ENCODE data around the gene ACOX1.

- TF ChIP-seq ZBTB7A (IDR thresholded peaks at IDR 0.05; ENCODE audit: low read depth) (no peak), FOXM1 (IDR thresholded peaks at IDR 0.05; ENCODE audit: borderline replicate concordance, low read depth) (no peak), EGR1 (IDR thresholded peaks at IDR 0.05) (no peak), TCF12 (IDR thresholded peaks at IDR 0.05; ENCODE audit: low read depth) (no peak), CREB1 (IDR thresholded peaks at IDR 0.05; ENCODE audit: low read depth) (no peak), MAX (IDR thresholded peaks at IDR 0.05) (no peak), TEAD4 (IDR thresholded peaks at IDR 0.05) (no peak), NFIC (IDR thresholded peaks at IDR 0.05) (no peak), YY1 (IDR thresholded peaks at IDR 0.05; ENCODE audit: low read depth) (no peak), EP300 (IDR thresholded peaks at IDR 0.05; ENCODE audit: borderline replicate concordance) (no peak), TAF1 (IDR thresholded peaks at IDR 0.05; ENCODE audit: low read depth) (no peak), RAD21 (IDR thresholded peaks at IDR 0.05; ENCODE audit: low read depth) (no peak)
- TF ChIP-seq, protein P1, sequence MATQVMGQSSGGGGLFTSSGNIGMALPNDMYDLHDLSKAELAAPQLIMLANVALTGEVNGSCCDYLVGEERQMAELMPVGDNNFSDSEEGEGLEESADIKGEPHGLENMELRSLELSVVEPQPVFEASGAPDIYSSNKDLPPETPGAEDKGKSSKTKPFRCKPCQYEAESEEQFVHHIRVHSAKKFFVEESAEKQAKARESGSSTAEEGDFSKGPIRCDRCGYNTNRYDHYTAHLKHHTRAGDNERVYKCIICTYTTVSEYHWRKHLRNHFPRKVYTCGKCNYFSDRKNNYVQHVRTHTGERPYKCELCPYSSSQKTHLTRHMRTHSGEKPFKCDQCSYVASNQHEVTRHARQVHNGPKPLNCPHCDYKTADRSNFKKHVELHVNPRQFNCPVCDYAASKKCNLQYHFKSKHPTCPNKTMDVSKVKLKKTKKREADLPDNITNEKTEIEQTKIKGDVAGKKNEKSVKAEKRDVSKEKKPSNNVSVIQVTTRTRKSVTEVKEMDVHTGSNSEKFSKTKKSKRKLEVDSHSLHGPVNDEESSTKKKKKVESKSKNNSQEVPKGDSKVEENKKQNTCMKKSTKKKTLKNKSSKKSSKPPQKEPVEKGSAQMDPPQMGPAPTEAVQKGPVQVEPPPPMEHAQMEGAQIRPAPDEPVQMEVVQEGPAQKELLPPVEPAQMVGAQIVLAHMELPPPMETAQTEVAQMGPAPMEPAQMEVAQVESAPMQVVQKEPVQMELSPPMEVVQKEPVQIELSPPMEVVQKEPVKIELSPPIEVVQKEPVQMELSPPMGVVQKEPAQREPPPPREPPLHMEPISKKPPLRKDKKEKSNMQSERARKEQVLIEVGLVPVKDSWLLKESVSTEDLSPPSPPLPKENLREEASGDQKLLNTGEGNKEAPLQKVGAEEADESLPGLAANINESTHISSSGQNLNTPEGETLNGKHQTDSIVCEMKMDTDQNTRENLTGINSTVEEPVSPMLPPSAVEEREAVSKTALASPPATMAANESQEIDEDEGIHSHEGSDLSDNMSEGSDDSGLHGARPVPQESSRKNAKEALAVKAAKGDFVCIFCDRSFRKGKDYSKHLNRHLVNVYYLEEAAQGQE (IDR thresholded peaks at IDR 0.05; ENCODE audit: low read depth) = no peak
Observed at GRCh38 chr17:75893305-75894048, 85.5 kb downstream of the ACOX1 start.

All from Ishikawa (cell line).